Activated CD4-positive, CD25-positive, alpha-beta regulatory T cell (primary cell): ENCODE results near the gene SMYD2.

ENCODE experiments used
- DNase-seq, 4 experiments: peaks; one replicate each; lab custom pipeline; 2025; lab: John Stamatoyannopoulos, UW

SMYD2 gene

GRCh38 chr1:214361636-214362035 lies 80.7 kb downstream of the SMYD2 start:
- no peak for DNase-seq

- DNase-seq = no peak
Observed at GRCh38 chr1:214362188-214362882, 81.4 kb downstream of the SMYD2 start.

GRCh38 chr1:214363386-214363785 lies 82.4 kb downstream of the SMYD2 start:
- no peak for DNase-seq

- DNase-seq = no peak
Observed at GRCh38 chr1:214364386-214364785, 83.4 kb downstream of the SMYD2 start.

- no peak for DNase-seq
Observed at GRCh38 chr1:214364786-214365295, 83.9 kb downstream of the SMYD2 start.

- DNase-seq = no peak
Observed at GRCh38 chr1:214367841-214368240, 86.9 kb downstream of the SMYD2 start.

GRCh38 chr1:214369364-214369763 lies 88.4 kb downstream of the SMYD2 start:
- DNase-seq = no peak

GRCh38 chr1:214370615-214371014 lies 89.7 kb downstream of the SMYD2 start:
- DNase-seq = no peak

GRCh38 chr1:214372092-214372491 lies 91.1 kb downstream of the SMYD2 start:
- no peak for DNase-seq

GRCh38 chr1:214377485-214377884 lies 96.5 kb downstream of the SMYD2 start:
- no peak for DNase-seq

- no peak for DNase-seq
Observed at GRCh38 chr1:214377886-214378285, 96.9 kb downstream of the SMYD2 start.

GRCh38 chr1:214378492-214378891 lies 97.5 kb downstream of the SMYD2 start:
- no peak for DNase-seq

- no peak for DNase-seq
Observed at GRCh38 chr1:214379236-214379970, 98.4 kb downstream of the SMYD2 start.

- DNase-seq = no peak
Observed at GRCh38 chr1:214380396-214380795, 99.4 kb downstream of the SMYD2 start.

- DNase-seq = no peak
Observed at GRCh38 chr1:214380986-214381695, 100.2 kb downstream of the SMYD2 start.

GRCh38 chr1:214383381-214384372 lies 102.7 kb downstream of the SMYD2 start:
- DNase-seq = no peak

GRCh38 chr1:214384373-214385079 lies 103.6 kb downstream of the SMYD2 start:
- DNase-seq = no peak

GRCh38 chr1:214385428-214385827 lies 104.5 kb downstream of the SMYD2 start:
- DNase-seq = no peak

- no peak for DNase-seq
Observed at GRCh38 chr1:214386333-214386732, 105.4 kb downstream of the SMYD2 start.
